ENCODE data around the gene TERT.
"Not testable (repeated sequence)": the region's sequence is repeated elsewhere in the genome, so short reads cannot be mapped to it uniquely, and the experiment has no call there.

GRCh38 chr5:1339139-1339817 lies 44.4 kb upstream of the TERT start:
- TF ChIP-seq EZH2 (IDR thresholded peaks at IDR 0.05; ENCODE audit: insufficient read depth, poor library complexity, severe bottlenecking); EZH2phosphoT487 (IDR thresholded peaks at IDR 0.05; ENCODE audit: insufficient read depth, low read depth): not testable (repeated sequence)
